GM18868 (cell line): ENCODE data around the gene COL8A2.

ENCODE experiments used
- ATAC-seq: cut with Tn5 transposase; IDR thresholded peaks from one replicate; pipeline ENCODE4 v1.9.1; 2021; ENCODE audit warnings: mild to moderate bottlenecking, moderate library complexity; ENCODE audit not compliant: unreplicated experiment

The COL8A2 gene

DNA sequence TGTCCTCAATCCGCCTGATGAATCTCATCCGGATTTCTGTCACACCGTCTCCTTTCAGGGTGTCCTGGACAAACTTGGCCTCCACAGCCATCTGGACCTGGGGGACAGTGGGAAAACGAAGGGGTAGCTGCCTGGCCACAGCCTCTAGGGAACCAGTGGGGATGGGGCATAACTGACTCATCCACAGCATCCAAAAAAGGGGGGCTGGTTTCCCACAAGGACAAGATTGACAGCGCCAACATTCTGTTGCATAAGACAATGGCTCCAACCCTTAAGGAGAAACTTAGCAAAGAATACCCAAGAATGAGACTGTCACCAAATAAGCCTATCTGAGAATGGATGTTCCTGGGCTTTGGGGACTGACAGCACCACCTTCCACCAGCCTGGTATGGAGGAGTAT lies 12.2 kb upstream of the COL8A2 start:
- ATAC-seq = no peak

- ATAC-seq = no peak
These were observed 11.5 kb upstream of the COL8A2 start for GRCh38 chr1:36136535-36136934.

DNA sequence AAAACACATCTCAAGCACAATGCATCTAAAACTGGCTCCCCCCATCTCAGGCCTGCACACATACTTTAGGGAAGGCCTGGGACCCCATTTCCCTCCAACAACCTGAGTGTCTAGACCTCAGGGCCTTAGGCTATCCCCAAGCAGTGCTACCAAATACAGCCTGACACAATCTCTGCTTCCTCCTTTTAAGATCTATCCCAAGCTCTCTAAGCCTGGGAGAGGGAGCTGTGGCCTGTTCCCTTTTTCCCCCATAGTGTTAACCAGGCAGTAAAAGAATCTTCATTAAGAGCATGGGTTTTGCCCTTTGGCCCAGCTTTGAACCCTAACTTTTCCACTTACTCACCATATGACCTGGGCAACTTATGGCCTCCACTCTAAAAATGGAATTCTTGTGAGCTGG lies 10.8 kb upstream of the COL8A2 start:
- no peak for ATAC-seq

DNA sequence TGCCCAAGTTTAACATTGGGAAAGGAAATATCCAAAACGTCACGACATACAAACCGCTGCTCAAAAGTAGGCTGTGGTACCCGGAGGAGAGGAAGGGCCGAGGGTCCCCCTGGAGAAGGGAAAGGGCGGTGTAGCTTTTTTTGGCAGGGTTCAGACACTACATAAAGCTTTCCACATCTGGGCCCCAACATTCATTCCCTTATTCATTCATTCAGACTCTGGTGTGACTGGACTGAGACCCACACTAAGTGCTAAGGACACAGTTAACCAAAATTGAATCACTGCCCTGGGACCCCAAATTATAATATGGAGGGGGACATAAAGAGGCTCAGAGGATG lies 10.3 kb upstream of the COL8A2 start:
- ATAC-seq = no peak

GRCh38 chr1:36134505-36135329 lies 9.7 kb upstream of the COL8A2 start:
- ATAC-seq = no peak

GRCh38 chr1:36134031-36134430 lies 9.0 kb upstream of the COL8A2 start:
- ATAC-seq = no peak

DNA sequence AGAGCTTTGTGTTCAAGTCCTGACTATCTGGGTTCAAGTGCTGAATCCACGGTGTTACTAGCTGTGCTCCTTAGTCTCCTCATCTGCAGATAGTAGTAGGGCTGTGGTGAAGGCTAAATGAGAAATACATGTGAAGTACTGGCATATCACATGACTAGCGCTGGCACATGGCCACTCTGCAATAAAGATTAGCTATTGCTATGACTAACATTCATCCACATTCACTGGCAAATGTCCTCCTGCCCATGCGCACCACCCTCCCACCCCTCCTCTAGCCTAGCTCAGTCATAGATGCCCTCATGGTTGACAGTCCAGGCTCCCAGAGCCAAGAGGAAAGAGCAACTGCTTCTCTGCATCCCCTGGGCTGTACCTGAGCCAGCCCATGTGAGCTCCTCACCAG lies 8.5 kb upstream of the COL8A2 start:
- ATAC-seq = no peak

DNA sequence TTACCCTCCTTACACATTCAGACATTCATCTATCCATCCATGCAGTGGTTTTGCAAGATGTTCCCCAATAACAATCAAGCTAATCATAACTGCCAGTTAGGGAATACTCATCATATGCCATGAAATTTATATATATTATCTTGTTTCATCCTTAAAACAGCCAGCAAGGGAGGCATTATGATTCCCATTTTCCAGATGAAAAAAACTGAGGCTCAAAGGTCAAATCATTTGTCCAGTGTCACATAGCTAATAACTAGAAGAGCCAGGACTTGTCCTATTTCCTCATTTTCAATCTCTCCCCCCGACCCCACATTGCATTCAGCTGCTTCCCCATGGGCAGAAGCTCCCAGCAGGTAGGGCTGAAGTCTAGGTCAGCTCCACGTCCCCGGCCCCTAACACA lies 7.0 kb upstream of the COL8A2 start:
- no peak for ATAC-seq

GRCh38 chr1:36128905-36129206 lies 3.8 kb upstream of the COL8A2 start:
- ATAC-seq = no peak

DNA sequence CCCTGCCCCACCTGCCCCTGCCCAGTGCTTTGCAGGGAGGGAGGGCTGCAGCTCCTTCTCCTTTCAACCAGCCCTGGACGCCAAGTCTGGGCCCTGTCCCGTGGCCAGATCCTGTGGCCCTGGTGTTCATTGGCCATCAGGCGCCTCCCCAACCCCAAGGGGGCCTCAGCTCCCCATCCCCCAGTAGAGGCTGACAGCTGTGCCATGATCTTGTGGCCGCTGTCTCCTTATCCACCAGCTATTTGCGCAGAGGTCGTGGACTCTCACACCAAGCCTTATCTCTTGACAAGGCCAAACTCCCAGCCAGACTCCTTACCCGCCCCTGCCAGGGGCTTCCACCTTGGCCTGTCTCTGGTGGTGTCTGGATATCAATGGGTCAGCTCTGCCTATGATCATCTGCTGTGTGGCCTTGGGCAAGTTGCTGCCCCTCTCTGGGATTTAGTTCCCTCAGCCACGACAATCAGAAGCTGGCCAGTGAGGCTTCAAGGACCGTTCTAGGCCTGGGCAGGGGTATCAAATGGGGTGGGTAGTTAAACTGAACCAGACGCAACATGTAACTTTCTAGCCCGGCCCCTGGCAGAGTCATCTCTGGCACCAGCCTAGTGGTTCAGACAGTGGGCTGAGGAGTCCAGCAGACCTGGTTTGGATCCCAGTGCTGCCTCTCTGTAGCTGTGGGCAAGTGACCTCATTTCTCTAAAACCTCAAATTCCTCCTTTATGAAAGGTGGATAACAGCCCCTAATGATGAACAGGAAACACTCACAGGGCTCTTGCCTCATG lies 3.3 kb upstream of the COL8A2 start:
- ATAC-seq = no peak

DNA sequence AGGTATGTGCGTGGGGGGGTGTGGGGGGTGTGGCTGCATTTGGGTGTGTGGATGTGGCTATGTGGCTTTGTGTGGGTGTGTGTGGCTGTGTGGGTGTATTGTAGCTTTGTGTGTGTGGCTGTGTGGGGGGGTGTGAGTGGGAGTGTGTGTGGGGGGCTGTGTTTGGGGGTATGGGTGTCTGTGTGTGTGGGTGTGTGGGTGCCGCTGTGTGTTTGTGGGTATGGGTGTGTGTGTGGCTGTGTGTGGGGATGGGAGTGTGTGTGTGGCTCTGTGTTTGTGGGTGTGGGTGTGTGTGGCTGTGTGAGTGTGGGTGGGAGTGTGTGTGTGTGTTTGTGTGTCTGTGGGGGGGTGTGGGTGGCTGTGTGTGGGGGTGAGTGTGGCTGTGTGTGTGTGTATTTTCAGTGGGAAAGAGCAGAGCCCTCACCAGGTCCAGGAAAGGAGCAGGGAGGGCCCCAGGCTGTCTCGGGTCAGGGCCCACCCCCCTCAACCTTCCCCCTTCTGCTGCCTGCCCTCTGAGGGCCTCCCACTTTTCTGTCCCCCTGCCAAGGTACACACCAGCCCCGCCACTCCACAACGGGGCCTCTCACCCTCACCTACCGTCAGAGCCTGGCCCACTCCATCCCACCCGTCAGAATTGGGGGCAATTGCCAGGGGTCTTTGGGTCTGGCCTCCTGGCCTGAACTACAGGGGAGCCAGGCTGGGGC lies 1.9 kb upstream of the COL8A2 start:
- ATAC-seq = no peak

- no peak for ATAC-seq
These were observed 1.1 kb upstream of the COL8A2 start for GRCh38 chr1:36126005-36126716.

DNA sequence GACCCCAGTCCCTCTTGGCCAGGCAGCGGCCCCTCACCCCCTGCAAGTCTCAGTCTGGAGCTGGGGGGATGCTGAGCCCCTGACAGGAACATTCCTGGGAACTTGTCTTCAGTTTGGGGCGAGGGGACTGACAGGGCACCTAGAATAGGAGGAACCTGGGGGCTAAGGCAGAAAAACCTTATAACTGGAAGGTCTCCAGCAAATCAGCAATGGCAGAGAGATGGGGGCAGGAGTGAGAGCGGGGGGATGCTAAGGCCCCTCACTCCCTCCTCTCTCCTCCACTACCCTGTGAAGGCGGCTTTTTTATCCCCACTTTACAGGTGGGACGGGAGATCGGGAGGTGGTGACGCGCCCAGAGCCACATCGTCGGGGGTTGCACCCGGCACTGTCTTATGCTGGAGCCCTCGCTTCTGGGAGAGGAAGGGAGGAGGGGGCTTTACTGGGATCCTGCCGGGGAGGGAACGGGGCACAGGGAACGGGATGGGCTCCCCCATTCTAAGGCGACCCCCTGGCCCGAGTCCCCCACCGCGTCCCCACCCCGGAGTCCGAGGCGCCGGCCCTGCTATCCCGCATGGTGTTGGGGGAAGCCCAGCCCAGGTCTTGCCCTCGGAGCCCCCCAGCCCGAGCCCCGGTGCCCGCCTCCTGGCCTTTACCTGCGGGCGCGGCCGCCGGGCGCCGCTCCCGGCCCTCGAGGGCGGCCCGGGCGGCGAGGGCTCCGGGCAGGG lies 456 bp downstream of the COL8A2 start:
- ATAC-seq = no peak

GRCh38 chr1:36123356-36123755 lies 1.7 kb downstream of the COL8A2 start:
- no peak for ATAC-seq

DNA sequence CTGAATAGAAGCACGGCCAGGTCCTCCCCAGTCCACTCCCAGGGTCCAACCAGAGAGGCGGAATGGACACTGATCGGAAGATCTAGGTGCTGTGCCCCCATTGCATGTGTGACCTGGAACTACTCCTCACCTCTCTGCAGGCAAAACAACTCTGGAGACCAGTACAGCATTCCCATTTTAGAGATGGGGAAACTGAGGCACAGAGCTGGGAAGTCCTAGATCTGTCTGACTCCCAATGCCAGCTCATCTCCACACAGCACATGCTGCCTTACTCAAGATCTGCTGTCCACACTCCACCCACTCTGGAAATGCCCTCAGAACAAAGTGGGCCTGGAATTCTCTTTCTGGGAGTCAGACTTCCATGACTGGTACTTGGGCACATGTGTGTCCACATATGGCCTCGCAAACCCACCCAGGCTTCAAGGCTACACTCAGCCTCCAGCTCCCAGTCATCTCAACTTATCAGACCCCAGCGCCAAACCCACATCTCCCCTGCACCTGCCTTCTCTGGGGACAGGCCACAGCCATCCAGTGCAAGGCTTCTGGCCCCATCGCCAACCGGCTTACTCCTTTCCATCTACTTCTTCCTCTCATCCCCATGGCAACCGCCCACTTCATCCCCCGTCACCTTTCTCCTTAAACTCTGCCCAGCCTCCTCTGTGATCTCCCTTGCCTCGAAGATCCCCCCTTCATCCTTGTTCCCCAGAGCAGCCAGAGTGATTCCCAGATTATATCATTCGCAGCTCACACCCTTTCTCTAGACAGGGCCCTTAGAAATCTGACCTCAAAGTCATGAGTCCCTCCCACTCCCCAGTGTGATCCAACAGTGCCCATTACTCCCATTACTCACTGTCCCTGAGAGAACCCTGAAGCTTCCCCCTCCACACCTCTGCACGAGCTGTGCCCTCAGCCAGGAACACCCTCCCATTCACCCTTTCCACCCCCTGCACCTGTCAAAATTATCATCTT lies 2.7 kb downstream of the COL8A2 start:
- ATAC-seq = no peak

DNA sequence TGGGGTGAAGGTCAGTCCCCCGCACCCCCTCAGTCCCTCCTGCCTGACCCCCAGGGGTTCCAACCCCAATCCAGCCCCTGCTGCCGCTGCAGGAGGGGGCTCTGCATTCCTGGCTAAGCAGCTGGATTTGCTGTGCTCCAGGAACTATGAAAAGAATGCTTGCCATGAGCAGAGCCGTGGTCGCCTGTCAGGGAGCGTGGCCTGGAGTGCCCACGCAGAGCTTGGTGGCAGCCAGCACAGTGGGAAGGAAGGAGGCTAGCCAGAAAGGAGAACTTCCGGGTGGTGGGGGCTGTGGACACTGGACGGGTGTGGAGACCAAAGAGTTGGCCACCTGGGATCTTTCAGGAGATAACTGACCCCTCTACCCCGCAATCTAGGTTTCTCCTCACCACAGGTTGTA lies 5.6 kb downstream of the COL8A2 start:
- ATAC-seq = no peak

DNA sequence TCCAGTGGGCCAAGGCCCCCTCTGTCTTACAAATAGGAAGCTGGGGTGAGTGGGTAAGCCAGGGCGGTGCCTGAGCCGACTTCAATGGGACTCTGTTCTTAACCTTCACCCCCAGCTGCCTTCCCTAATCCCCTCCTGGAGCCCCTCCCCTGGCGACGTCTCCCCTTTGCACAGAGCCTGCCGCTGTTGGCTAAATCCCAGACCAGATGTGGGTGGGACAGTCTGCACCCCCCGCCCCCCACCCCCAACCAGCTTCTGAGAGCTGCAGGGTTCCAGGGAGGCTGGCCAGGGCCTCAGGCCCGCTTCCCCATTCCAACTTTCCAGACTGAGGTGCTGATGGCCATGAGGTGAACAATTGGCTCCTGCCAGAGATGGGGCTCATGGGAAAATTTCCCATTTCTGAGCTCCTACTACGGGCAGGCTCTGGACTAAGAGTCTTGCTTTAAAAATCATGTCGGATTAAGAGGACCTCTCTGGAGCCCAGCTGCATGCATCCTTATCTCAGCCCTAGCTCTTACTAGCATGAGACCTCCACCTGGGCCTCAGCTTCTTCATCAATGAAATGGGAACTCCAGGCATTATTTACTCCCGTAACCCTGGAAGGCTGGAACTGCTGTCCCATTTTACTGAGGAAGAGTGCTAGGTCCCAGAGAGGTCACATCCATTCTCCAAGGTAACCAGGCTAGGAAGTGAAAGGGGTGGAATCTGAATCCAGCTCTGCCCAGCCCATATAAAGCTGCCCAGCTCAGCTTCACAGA lies 6.4 kb downstream of the COL8A2 start:
- ATAC-seq = no peak

GRCh38 chr1:36116901-36117300 lies 8.1 kb downstream of the COL8A2 start:
- no peak for ATAC-seq

- ATAC-seq = no peak
These were observed 9.1 kb downstream of the COL8A2 start for GRCh38 chr1:36115931-36116330.
